ENCODE measurements around the gene ZSCAN30.

DNA sequence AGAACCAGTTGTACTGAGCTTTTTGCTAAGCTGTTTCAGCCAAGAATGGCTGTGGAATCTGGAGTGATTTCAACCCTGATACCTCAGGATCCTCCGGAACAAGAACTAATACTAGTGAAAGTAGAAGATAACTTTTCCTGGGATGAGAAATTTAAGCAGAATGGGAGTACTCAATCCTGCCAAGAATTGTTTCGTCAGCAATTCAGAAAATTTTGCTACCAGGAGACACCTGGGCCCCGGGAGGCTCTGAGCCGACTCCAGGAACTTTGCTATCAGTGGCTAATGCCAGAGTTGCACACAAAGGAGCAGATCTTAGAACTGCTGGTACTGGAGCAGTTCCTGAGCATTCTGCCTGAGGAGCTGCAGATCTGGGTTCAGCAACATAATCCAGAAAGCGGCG is 47.6 kb downstream of the ZSCAN30 start:
- TF ChIP-seq, protein P1, sequence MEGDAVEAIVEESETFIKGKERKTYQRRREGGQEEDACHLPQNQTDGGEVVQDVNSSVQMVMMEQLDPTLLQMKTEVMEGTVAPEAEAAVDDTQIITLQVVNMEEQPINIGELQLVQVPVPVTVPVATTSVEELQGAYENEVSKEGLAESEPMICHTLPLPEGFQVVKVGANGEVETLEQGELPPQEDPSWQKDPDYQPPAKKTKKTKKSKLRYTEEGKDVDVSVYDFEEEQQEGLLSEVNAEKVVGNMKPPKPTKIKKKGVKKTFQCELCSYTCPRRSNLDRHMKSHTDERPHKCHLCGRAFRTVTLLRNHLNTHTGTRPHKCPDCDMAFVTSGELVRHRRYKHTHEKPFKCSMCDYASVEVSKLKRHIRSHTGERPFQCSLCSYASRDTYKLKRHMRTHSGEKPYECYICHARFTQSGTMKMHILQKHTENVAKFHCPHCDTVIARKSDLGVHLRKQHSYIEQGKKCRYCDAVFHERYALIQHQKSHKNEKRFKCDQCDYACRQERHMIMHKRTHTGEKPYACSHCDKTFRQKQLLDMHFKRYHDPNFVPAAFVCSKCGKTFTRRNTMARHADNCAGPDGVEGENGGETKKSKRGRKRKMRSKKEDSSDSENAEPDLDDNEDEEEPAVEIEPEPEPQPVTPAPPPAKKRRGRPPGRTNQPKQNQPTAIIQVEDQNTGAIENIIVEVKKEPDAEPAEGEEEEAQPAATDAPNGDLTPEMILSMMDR (IDR thresholded peaks at IDR 0.05 in 8 of 11, conservative IDR thresholded peaks at IDR 0.05 in 3 of 11), result no peak
- no peak for TF ChIP-seq POLR2AphosphoS5 (IDR thresholded peaks at IDR 0.05)
- TF ChIP-seq POLR2A (IDR thresholded peaks at IDR 0.05), result no peak

Data from spleen (tissue), 7 donors.